ENCODE data around the gene SLK. TPM values are rescaled to one million over a fixed set of nuclear protein-coding genes. Genes with fewer than 3 reads are reported as not detected.

Gene SLK
- total and polyA plus RNA-seq, 2 of the 4 experiments (the other 2 are of a cell fraction) = 8.1 to 21.5 TPM

- in situ Hi-C loops (cut with MboI; ENCODE audit: low sequenced_read_pairs) = no loop called here
- H3K79me1 ChIP-seq (ENCODE audit: low read depth in 1 of 2, low read length in 2 of 2) = no peaks in the 10 kb centered on the region
- H3K9me1 ChIP-seq (ENCODE audit: insufficient read depth, low read length) = no peaks in the 10 kb centered on the region
- POLR2A ChIA-PET (ENCODE audit: unreplicated experiment) = no interaction called here
- H2BK15ac ChIP-seq (ENCODE audit: low read depth, low read length) = no peak overlapping the region
- no peak overlapping the region for H2BK120ac ChIP-seq (ENCODE audit: low read depth, low read length)
- intact Hi-C loops (cut with micrococcal nuclease) = no loop called here
- H3K27ac ChIP-seq (ENCODE audit: insufficient read depth, low read length) = no peak overlapping the region
- no peak overlapping the region for H3K14ac ChIP-seq (replicated peaks; ENCODE audit: low read depth, low read length)
- H3K4ac ChIP-seq (ENCODE audit: low read depth, low read length) = no peak overlapping the region
- H3K9ac ChIP-seq (ENCODE audit: low read depth, low read length) = no peak overlapping the region
- ATAC-seq (ENCODE audit: low read depth) (no peak), DNase-seq (no peak)
- H3K9me3 ChIP-seq (ENCODE audit: control insufficient read depth, insufficient read depth, low read length) = no peaks in the 10 kb centered on the region; the same call in 1 of the 2 replicates
- H4K91ac ChIP-seq (ENCODE audit: insufficient read depth, low read depth, low read length) = no peak overlapping the region
- 90% methylated on average over 2 of the region's 6 CpGs; no CpG with 5 or more reads in 1 of the 2 experiments for WGBS, 2 experiments (ENCODE audit: extremely low coverage in 2 of 2, insufficient read length in 1 of 2)
- H3K36me3 ChIP-seq (ENCODE audit: control insufficient read depth, insufficient read depth, low read length) = no peaks in the 10 kb centered on the region
- BruUV-seq (replicated peaks) = no TSS peak
- H3K4me1 ChIP-seq (ENCODE audit: control insufficient read depth, insufficient read depth, low read length) = 0 out of 2 replicates have a peak, but pooled peaks cover 2% of the 10 kb centered on the region
- H3K18ac ChIP-seq (ENCODE audit: low read depth, low read length) = no peak overlapping the region
- no peak overlapping the region for H2BK5ac ChIP-seq (ENCODE audit: low read depth, low read length, poor library complexity, severe bottlenecking)
- no peak overlapping the region for H2BK20ac ChIP-seq (ENCODE audit: low read depth, low read length)
- dilution Hi-C loops (cut with HindIII; ENCODE audit: low sequenced_read_pairs, unreplicated experiment) = no loop called here
- CTCF ChIA-PET = interaction anchor here (1.1 kb wide), 1 partner anchor 15 kb away, joined by 3 read pairs; no protein-coding TSS in a partner anchor
- no peak overlapping the region for H4K5ac ChIP-seq (ENCODE audit: low read depth, low read length)
- TF ChIP-seq ELK1 (IDR thresholded peaks at IDR 0.05; ENCODE audit: borderline replicate concordance, low read depth, low read length) = no peak
- TF ChIP-seq MAZ (IDR thresholded peaks at IDR 0.05; ENCODE audit: borderline replicate concordance, low read depth, low read length) = no peak
- no peak for TF ChIP-seq FOS (IDR thresholded peaks at IDR 0.05; ENCODE audit: low read depth, low read length)
- TF ChIP-seq NFE2L2 (IDR thresholded peaks at IDR 0.05; ENCODE audit: low read depth, low read length) = no peak
- TF ChIP-seq USF2 (IDR thresholded peaks at IDR 0.05; ENCODE audit: low read depth, low read length) = no peak
- no peak for TF ChIP-seq RAD21 (IDR thresholded peaks at IDR 0.05; ENCODE audit: low read length)
- TF ChIP-seq RFX5 (IDR thresholded peaks at IDR 0.05; ENCODE audit: low read depth, low read length) = no peak
- no peak for TF ChIP-seq MXI1 (IDR thresholded peaks at IDR 0.05; ENCODE audit: borderline replicate concordance, low read depth, low read length)
- no peak for TF ChIP-seq CHD1 (IDR thresholded peaks at IDR 0.05; ENCODE audit: low read depth, low read length)
- TF ChIP-seq MAFK (IDR thresholded peaks at IDR 0.05; ENCODE audit: low read depth, low read length) = no peak
- TF ChIP-seq SMC3 (IDR thresholded peaks at IDR 0.05; ENCODE audit: low read depth, low read length) = no peak
- TF ChIP-seq CEBPB (IDR thresholded peaks at IDR 0.05; ENCODE audit: low read depth, low read length) = no peak
- TF ChIP-seq RCOR1 (IDR thresholded peaks at IDR 0.05; ENCODE audit: insufficient replicate concordance, low read length) = no peak
- TF ChIP-seq BHLHE40 (IDR thresholded peaks at IDR 0.05; ENCODE audit: low read depth, low read length) = no peak
- no peak for TF ChIP-seq POLR2A (IDR thresholded peaks at IDR 0.05; ENCODE audit: low read depth, low read length)
- TF ChIP-seq CTCF (conservative IDR thresholded peaks at IDR 0.05; ENCODE audit: low read depth, low read length) = no peak
- no peak overlapping the region for H3K4me3 ChIP-seq (ENCODE audit: insufficient read depth, low read depth, low read length)
- H4K20me1 ChIP-seq (ENCODE audit: insufficient read depth, low read length) = no peaks in the 10 kb centered on the region
- no peak overlapping the region for H2AK9ac ChIP-seq (replicated peaks; ENCODE audit: low read depth, low read length, poor library complexity)
- H4K8ac ChIP-seq (ENCODE audit: low read depth in 2 of 2, low read length in 2 of 2) = no peak overlapping the region
- H3K4me2 ChIP-seq (ENCODE audit: low read depth, low read length) = no peak overlapping the region
- peaks cover 63% of the 10 kb centered on the region for H3K27me3 ChIP-seq (ENCODE audit: control insufficient read depth, insufficient read depth, low read length)
- no peak overlapping the region for H3K56ac ChIP-seq (ENCODE audit: extremely low read depth, insufficient read depth, low read length)
- no peak overlapping the region for H3K23ac ChIP-seq (ENCODE audit: low read depth, low read length)
- H2AK5ac ChIP-seq (ENCODE audit: low read depth, low read length) = no peak overlapping the region
- no peak overlapping the region for H2AFZ ChIP-seq (replicated peaks; ENCODE audit: low read length, poor library complexity)
These were observed 102.7 kb downstream of the SLK start for GRCh38 chr10:104069613-104070012.

Data from IMR-90 (cell line).